ENCODE measurements around the gene GSTT2B. TPM values are rescaled to one million over a fixed set of nuclear protein-coding genes. Genes with fewer than 3 reads are reported as not detected.

GSTT2B gene
- 1.7 and 19.7 TPM in 2 replicates for total RNA-seq

DNA sequence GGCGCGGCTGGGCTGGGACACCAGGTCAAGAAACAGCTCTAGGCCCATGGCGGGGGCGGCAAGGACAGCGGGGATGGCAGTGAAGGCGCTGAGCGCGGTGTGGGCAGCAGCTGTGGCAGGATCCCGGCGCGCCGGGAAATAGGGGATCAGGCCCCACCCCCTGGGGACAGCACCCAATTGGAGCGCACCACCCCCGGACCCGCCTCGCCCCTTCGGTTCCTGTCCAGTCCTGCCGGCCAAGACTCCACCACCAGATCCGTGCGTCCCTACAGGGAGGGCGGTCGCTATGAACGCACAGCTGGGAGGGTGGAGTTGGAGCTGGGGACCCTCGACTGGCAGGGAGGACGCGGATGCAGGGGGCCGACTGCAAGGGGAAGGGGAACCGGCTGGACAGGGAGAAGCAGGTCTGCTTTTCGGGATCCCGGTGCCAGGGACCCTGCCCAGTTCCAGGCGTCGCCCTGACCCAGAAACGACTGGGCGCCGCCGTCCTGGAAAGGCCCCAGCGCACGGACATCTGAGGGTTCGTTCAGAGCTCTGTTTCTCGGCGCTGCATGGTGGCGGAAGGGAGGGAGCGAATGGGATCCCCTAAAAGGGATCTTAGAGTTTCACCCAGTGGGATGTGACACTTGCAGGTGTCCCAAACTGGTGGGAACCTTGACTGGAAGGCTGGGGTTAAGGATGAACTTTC lies at the start of gene GSTT2B:
Gene GSTT2B (minus strand): TSS at position 112 of the 688 bp plus-strand sequence. CDS start 64 bp downstream, at position 48.

GRCh38 chr22:24005201-24005600 lies 44.2 kb upstream of the GSTT2B start, which contains the start of gene GSTT4:
TSS of gene GSTT4 (minus strand) at chr22:24005453. CDS start at chr22:24005356, 97 bp downstream.

DNA sequence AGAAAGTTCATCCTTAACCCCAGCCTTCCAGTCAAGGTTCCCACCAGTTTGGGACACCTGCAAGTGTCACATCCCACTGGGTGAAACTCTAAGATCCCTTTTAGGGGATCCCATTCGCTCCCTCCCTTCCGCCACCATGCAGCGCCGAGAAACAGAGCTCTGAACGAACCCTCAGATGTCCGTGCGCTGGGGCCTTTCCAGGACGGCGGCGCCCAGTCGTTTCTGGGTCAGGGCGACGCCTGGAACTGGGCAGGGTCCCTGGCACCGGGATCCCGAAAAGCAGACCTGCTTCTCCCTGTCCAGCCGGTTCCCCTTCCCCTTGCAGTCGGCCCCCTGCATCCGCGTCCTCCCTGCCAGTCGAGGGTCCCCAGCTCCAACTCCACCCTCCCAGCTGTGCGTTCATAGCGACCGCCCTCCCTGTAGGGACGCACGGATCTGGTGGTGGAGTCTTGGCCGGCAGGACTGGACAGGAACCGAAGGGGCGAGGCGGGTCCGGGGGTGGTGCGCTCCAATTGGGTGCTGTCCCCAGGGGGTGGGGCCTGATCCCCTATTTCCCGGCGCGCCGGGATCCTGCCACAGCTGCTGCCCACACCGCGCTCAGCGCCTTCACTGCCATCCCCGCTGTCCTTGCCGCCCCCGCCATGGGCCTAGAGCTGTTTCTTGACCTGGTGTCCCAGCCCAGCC lies 18.7 kb upstream of the GSTT2B start, which contains the start of gene GSTT2:
Gene GSTT2 (plus strand): TSS at position 578 of the 684 bp plus-strand sequence.

DNA sequence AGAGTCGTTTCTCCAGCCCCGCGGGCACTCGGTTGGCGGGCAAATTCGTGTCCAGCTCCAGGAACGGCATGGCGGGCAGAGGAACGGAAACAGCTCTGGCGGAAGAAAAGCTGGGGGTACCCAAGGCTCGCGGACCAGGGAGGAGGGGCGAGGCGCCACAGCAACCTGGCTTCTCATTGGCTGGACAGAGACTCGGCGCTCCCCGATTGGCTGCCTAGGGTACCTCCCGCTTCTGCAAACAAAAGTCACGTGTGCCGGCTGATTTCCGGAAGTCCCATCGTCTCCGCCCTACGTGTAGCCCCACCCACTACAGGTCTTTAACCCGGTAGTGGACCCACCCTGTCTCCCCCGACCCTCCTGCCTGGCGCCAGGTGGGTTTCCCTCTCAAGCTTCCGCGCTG lies 13.3 kb upstream of the GSTT2B start, which contains the start of gene DDT:
Gene DDT (minus strand): TSS at position 97 of the 400 bp plus-strand sequence. CDS start 27 bp downstream, at position 70.

DNA sequence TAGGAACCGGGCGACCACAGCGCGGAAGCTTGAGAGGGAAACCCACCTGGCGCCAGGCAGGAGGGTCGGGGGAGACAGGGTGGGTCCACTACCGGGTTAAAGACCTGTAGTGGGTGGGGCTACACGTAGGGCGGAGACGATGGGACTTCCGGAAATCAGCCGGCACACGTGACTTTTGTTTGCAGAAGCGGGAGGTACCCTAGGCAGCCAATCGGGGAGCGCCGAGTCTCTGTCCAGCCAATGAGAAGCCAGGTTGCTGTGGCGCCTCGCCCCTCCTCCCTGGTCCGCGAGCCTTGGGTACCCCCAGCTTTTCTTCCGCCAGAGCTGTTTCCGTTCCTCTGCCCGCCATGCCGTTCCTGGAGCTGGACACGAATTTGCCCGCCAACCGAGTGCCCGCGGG lies 5.6 kb upstream of the GSTT2B start, which contains the start of gene DDTL:
Gene DDTL (plus strand): TSS at position 321 of the 400 bp plus-strand sequence. CDS start 27 bp downstream, at position 348.

Other genes with a start within 250 kb of the GSTT2B start
- 6.3 and 7.1 TPM in 2 replicates for gene ZNF70, start 210.1 kb downstream of the GSTT2B start, total RNA-seq
- not detected in 2 replicates for gene VPREB3, start 206.8 kb downstream of the GSTT2B start, total RNA-seq
- 1.2 and 1.9 TPM in 2 replicates for gene C22orf15, start 198.2 kb downstream of the GSTT2B start, total RNA-seq
- 3.9 and 6.5 TPM in 2 replicates for gene CHCHD10, start 193.2 kb downstream of the GSTT2B start, total RNA-seq
- gene MMP11, start 188.3 kb downstream of the GSTT2B start, total RNA-seq, result 3.9 and 4.1 TPM in 2 replicates
- 44.3 and 48.2 TPM in 2 replicates for gene SMARCB1, start 174.2 kb downstream of the GSTT2B start, total RNA-seq
- gene DERL3, start 122.2 kb downstream of the GSTT2B start, total RNA-seq, result 0.43 and 0.65 TPM in 2 replicates
- 12.3 and 15.3 TPM in 2 replicates for gene SLC2A11, start 103.3 kb downstream of the GSTT2B start, total RNA-seq
- gene MIF, start 66.8 kb downstream of the GSTT2B start, total RNA-seq, result 156 and 195 TPM in 2 replicates
- gene DDTL, start 5.7 kb upstream of the GSTT2B start, total RNA-seq, result 1.0 TPM in 1 of 2 replicates, not detected in the other
- 57.7 and 68.2 TPM in 2 replicates for gene DDT, start 13.2 kb upstream of the GSTT2B start, total RNA-seq
- gene GSTT2, start 18.9 kb upstream of the GSTT2B start, total RNA-seq, result 0.78 TPM in 1 of 2 replicates, not detected in the other
- not detected in 2 replicates for gene GSTT4, start 44.3 kb upstream of the GSTT2B start, total RNA-seq
- gene CABIN1, start 50.1 kb upstream of the GSTT2B start, total RNA-seq, result 37.8 and 38.2 TPM in 2 replicates
- gene SUSD2, start 220.3 kb upstream of the GSTT2B start, total RNA-seq, result 8.9 and 18.2 TPM in 2 replicates

Data from articular chondrocyte of knee joint (primary cell).